ENCODE results near the gene AFAP1. TPM values are rescaled to one million over a fixed set of nuclear protein-coding genes. Genes with fewer than 3 reads are reported as not detected.

Gene AFAP1
- total RNA-seq, 1 donor from 2014 or later, result 0.24 TPM

DNA sequence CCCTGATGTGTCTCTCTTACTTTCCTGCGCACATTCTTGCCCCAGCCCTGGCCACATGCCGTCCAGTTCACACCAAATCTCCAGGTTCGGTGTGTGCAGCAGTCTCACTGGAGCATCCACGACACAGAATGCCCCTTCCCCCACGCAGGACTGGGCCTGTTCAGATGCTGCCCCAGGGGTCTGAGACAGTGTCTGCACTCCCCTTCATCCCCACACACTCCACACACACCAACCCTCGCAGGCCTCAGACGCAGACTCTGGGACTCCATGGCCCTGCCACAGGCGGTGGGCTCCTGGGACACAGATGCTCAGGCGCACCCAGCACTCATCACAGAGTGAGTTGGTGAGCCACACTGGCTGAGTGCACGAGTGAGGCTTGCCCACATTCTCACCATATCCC, 83.9 kb downstream of the AFAP1 start:
- POLR2A ChIA-PET, result no interaction called here
- H3K27me3 Mint-ChIP-seq, result peaks cover 18% of the 10 kb centered on the region
- intact Hi-C loops (cut with micrococcal nuclease), result no loop called here
- CTCF ChIA-PET, result no interaction called here
- TF ChIP-seq, protein P1, sequence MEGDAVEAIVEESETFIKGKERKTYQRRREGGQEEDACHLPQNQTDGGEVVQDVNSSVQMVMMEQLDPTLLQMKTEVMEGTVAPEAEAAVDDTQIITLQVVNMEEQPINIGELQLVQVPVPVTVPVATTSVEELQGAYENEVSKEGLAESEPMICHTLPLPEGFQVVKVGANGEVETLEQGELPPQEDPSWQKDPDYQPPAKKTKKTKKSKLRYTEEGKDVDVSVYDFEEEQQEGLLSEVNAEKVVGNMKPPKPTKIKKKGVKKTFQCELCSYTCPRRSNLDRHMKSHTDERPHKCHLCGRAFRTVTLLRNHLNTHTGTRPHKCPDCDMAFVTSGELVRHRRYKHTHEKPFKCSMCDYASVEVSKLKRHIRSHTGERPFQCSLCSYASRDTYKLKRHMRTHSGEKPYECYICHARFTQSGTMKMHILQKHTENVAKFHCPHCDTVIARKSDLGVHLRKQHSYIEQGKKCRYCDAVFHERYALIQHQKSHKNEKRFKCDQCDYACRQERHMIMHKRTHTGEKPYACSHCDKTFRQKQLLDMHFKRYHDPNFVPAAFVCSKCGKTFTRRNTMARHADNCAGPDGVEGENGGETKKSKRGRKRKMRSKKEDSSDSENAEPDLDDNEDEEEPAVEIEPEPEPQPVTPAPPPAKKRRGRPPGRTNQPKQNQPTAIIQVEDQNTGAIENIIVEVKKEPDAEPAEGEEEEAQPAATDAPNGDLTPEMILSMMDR (IDR thresholded peaks at IDR 0.05), result no peak
- ATAC-seq (ENCODE audit: low read depth), result no peak
- no peaks in the 10 kb centered on the region for H3K9me3 Mint-ChIP-seq
- H3K4me1 Mint-ChIP-seq, result no peaks in the 10 kb centered on the region
- no peak overlapping the region for H3K27ac Mint-ChIP-seq
- no peak for DNase-seq
- H3K36me3 Mint-ChIP-seq (ENCODE audit: low read depth), result no peaks in the 10 kb centered on the region
- no peak overlapping the region for H3K4me3 Mint-ChIP-seq

DNA sequence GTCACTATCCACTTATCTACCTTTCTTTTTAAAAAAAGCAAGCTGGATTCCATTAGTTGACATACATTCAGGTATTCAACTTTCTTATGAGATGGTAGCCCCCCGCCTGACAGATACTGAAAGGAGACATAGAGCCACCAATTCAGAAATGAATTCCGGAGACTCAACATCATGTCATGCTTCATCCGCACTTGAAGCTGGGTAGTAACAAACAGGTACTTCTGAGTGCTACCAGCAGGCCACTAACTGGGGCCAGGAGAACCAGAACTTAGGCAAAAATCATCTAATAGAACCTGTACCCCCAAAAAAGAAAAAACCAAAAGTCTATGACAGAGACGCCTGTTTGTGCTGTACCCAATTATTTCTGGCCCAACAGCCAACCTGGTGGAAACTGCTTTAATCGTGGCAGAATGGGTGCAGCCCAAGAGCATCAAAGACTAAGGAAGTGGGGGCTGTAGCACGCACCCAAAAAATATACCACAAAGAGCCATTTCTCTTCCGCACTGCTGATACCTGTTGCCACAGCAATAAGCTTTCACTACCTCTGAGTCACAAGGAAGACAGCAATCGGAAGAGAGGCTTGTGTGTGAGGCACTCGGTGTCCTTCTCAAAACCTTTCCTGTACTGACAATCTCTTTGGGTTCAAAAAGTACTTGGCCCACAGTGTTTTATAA, 84.8 kb downstream of the AFAP1 start:
- Mint-ChIP-seq H3K4me3 (no peak overlapping the region), H3K9me3 (no peaks in the 10 kb centered on the region), H3K27ac (no peak overlapping the region), H3K4me1 (no peaks in the 10 kb centered on the region), H3K36me3 (ENCODE audit: low read depth) (no peaks in the 10 kb centered on the region), H3K27me3 (peaks cover 13% of the 10 kb centered on the region)
- intact Hi-C loops (cut with micrococcal nuclease), result no loop called here
- POLR2A ChIA-PET, result no interaction called here
- no peak for DNase-seq
- CTCF ChIA-PET, result no interaction called here
- no peak for ATAC-seq (ENCODE audit: low read depth)
- TF ChIP-seq, protein P1 (IDR thresholded peaks at IDR 0.05), result no peak

DNA sequence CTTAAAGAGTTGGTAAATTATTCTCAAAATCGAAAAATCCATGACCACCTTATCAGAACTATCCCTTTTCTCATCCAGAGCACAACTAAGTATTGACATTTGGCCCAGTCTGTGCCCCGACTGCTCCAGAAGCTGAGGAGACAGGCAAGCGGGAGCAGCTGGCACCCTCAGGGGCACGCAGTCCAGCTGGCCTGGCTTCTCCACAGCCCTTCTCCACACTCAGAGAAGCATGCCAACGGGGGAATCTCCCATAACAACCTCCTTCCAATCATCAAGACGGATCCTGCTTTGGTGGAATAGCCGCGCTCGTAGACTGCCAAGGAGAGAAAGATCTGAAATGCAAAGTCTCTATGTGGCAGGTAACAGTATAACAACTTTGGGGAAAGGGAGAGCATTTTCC, 85.4 kb downstream of the AFAP1 start:
- no peak overlapping the region for H3K27ac Mint-ChIP-seq
- no peaks in the 10 kb centered on the region for H3K36me3 Mint-ChIP-seq (ENCODE audit: low read depth)
- no peak overlapping the region for H3K4me3 Mint-ChIP-seq
- ChIA-PET CTCF (interaction anchor here (1.0 kb wide), 1 partner anchor 10 kb away, joined by 3 read pairs; no protein-coding TSS in a partner anchor), POLR2A (no interaction called here)
- peaks cover 13% of the 10 kb centered on the region for H3K27me3 Mint-ChIP-seq
- TF ChIP-seq, protein P1 (IDR thresholded peaks at IDR 0.05), result no peak
- no peak for DNase-seq
- H3K4me1 Mint-ChIP-seq, result no peaks in the 10 kb centered on the region
- no peak for ATAC-seq (ENCODE audit: low read depth)
- H3K9me3 Mint-ChIP-seq, result no peaks in the 10 kb centered on the region
- intact Hi-C loops (cut with micrococcal nuclease), result no loop called here

DNA sequence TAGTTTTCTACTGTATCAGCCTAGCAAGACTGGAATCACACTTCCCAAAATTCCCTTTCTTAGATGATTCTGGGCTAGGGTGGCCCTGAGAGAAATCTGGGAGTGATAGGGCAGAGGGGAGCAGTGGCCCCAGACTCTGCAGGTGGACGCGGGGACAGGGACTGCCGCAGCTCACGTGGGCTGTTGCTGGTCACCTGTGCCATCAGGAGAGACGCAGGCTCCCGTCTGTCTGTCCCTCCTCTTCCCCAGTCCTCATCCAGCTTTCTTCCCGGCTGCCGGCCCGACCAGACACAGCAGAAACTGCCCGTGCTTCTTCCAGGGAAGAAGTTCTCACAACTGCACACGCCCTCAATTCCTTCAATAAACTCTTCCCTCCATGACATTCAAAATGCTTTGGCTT, 86.4 kb downstream of the AFAP1 start:
- no peaks in the 10 kb centered on the region for H3K36me3 Mint-ChIP-seq (ENCODE audit: low read depth)
- no peak overlapping the region for H3K4me3 Mint-ChIP-seq

DNA sequence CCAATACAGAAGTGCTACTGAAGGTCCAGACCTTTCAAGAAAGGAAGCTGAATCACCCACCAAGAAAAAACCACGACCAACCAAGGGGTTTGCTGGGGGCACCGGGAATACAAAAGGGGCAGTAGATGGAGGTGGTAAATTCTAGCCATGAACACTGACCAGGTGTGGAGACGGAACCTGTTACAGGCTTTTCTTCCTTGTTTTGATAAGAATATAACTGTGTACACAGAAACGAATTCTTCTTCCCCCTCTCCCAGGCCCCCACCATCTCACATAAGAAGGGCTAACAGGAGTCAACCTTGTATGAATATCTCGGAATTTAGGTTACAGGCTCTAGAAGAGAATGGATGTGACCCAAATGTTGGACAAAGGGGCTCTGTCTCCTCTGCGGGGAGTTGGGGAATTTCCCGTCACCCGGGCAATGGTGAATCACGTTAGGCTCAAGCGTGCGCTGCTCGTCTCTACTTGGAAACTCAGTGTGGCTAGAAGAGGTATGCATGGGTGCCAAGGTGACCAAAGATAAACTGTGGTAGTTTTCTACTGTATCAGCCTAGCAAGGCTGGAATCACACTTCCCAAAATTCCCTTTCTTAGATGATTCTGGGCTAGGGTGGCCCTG, 87.0 kb downstream of the AFAP1 start:
- TF ChIP-seq, protein P1 (IDR thresholded peaks at IDR 0.05), result no peak
- Mint-ChIP-seq H3K4me3 (no peak overlapping the region), H3K9me3 (no peaks in the 10 kb centered on the region), H3K4me1 (no peaks in the 10 kb centered on the region), H3K27me3 (peaks cover 9% of the 10 kb centered on the region), H3K36me3 (ENCODE audit: low read depth) (no peaks in the 10 kb centered on the region), H3K27ac (no peak overlapping the region)
- no peak for DNase-seq
- POLR2A ChIA-PET, result no interaction called here
- intact Hi-C loops (cut with micrococcal nuclease), result no loop called here
- CTCF ChIA-PET, result no interaction called here
- no peak for ATAC-seq (ENCODE audit: low read depth)

More for the DNA sequence above, 86.4 kb downstream of the AFAP1 start:
- Mint-ChIP-seq H3K4me1 (no peaks in the 10 kb centered on the region), H3K27me3 (peaks cover 11% of the 10 kb centered on the region), H3K9me3 (no peaks in the 10 kb centered on the region), H3K27ac (no peak overlapping the region)
- ATAC-seq (ENCODE audit: low read depth) (no peak), DNase-seq (no peak)
- CTCF ChIA-PET, result interaction anchor here (1.0 kb wide), 1 partner anchor 9 kb away, joined by 3 read pairs; no protein-coding TSS in a partner anchor
- TF ChIP-seq, protein P1 (IDR thresholded peaks at IDR 0.05), result no peak
- intact Hi-C loops (cut with micrococcal nuclease), result no loop called here
- POLR2A ChIA-PET, result no interaction called here
